Stimulated activated CD8-positive, alpha-beta memory T cell treated with anti-CD3 and anti-CD28 coated beads, Interleukin-4, amount 100 ng/mL, for 24 hours (primary cell): ENCODE data around the gene ACSL1.

Source experiments
- DNase-seq: peaks from one replicate; pipeline ENCODE4 v3.0.0-alpha.2; 2020; ENCODE audit warnings: low read depth

Gene ACSL1

DNA sequence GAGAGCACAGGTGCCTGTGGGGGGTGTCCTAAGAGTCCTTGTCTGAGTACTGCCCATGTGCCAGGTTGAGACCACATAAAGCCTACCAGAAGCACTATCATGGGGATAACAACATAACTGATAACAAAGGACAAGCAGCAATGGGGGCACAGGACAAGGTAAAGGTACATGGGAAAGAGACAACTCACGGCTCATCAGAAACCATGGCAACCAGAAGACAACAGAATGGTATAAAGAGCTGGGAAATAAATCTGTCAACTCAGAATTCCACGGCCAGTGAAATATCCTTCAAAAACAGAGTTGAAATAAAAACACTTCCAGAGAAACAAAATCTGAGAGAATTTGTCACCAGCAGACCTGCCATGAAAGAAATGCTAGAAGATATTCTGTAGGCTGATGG lies 111.9 kb downstream of the ACSL1 start:
- DNase-seq, result no peak

DNA sequence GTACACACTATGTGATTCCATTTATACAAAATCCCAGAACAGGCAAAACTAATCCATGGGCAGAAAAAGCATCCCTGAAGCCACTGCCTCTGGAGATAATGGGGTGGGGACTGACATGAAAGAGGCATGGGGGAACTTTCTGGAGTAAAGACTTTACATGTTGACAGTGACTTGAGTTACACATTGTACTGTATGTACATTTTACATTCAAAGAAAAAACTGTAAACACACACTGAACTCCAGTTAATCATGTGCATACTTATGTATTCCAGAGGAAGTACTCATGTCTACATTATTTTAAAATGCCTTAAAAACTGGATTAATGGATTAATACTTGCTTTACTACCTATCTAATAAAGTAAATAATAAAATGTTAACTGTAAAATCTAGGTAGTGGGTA lies 113.4 kb downstream of the ACSL1 start:
- no peak for DNase-seq

DNA sequence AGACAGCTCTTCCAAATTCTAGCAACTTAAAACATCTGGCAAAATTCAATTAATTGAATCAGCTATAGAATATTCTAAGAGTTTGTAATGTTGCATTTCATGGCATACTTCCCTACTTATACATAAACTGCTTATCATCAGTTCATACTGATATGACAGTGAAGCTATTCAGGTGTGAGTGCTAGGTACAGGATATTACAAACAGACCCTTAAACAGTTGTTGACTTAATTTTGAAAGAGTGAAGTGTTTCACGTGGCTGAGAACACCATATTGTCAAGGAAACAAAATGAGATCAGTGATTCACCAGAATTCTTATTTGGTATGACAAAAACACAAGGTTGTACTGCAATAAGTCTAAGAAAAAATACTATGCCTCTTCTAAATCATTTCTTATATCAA lies 119.3 kb downstream of the ACSL1 start:
- DNase-seq, result no peak

DNA sequence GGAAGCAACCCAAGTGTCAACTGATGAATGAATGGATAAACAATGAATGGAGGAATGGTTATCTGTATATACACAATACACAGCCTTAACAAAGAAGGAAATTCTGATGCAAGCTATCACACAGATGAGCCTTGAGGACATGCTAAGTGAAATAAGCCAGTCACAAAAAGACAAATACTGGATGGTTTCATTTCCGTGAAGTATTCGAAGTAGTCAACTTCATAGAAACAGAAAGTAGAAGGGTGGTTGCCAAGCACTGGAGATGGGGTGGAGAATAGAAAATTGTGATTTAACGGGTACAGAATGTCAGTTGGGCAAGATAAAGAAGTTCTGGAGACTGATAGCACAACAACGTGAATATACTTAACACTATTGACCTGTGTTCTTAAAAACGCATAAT lies 120.1 kb downstream of the ACSL1 start:
- DNase-seq, result no peak
